Measurements from ENCODE around the gene RTP1. TPM values are rescaled to one million over a fixed set of nuclear protein-coding genes. Genes with fewer than 3 reads are reported as not detected.

RTP1 gene
- polyA plus RNA-seq, 1 of the 3 experiments (the other 2 are of a cell fraction), result not detected

GRCh38 chr3:187242435-187242834 is 45.1 kb downstream of the RTP1 start:
- ChIA-PET POLR2A (no interaction called here), CTCF (interaction anchor here (1.7 kb wide), 1 partner anchor 76 kb away, joined by 3 read pairs; no protein-coding TSS in a partner anchor)
- WGBS (ENCODE audit: low lambda C conversion rate), result 7% methylated on average over 4 of the region's 5 CpGs
- no peak for TF ChIP-seq FOXM1 (IDR thresholded peaks at IDR 0.05; ENCODE audit: low read depth)
- TF ChIP-seq PBX3 (IDR thresholded peaks at IDR 0.05), result no peak
- peaks cover 19% of the 10 kb centered on the region; the same call in 1 of the 2 replicates for H3K27me3 ChIP-seq (ENCODE audit: insufficient read depth)
- DNase-seq, result no peak
- no peaks in the 10 kb centered on the region for H3K36me3 ChIP-seq (replicated peaks in 1 of 2; ENCODE audit: control insufficient read depth in 1 of 2, insufficient read depth in 2 of 2, low read length in 1 of 2)
- no peak overlapping the region for H3K9ac ChIP-seq
- no peaks in the 10 kb centered on the region for H3K79me2 ChIP-seq (ENCODE audit: insufficient read depth)
- no peak overlapping the region for H2AFZ ChIP-seq (ENCODE audit: low read depth)
- H3K4me3 ChIP-seq (ENCODE audit: low read depth in 2 of 2, low read length in 1 of 2), result no peak overlapping the region
- H3K4me2 ChIP-seq, result no peak overlapping the region
- no peaks in the 10 kb centered on the region for H3K9me2 ChIP-seq
- H4K20me1 ChIP-seq (ENCODE audit: insufficient read depth), result no peaks in the 10 kb centered on the region
- no peaks in the 10 kb centered on the region for H3F3A ChIP-seq (replicated peaks; ENCODE audit: insufficient read depth)
- H3K9me3 ChIP-seq, result no peaks in the 10 kb centered on the region
- H3K27ac ChIP-seq (ENCODE audit: low read depth in 2 of 2, low read length in 1 of 2), result no peak overlapping the region
- H3K4me1 ChIP-seq (ENCODE audit: control insufficient read depth in 1 of 2, insufficient read depth in 2 of 2, low read depth in 1 of 2, low read length in 1 of 2), result no peaks in the 10 kb centered on the region

GRCh38 chr3:187242900-187243299 is 45.6 kb downstream of the RTP1 start:
- Histone ChIP-seq H3K27me3 (ENCODE audit: insufficient read depth) (peaks cover 19% of the 10 kb centered on the region; the same call in 1 of the 2 replicates), H3F3A (replicated peaks; ENCODE audit: insufficient read depth) (no peaks in the 10 kb centered on the region), H3K27ac (ENCODE audit: low read depth in 2 of 2, low read length in 1 of 2) (no peak overlapping the region), H4K20me1 (ENCODE audit: insufficient read depth) (no peaks in the 10 kb centered on the region), H3K4me1 (ENCODE audit: control insufficient read depth in 1 of 2, insufficient read depth in 2 of 2, low read depth in 1 of 2, low read length in 1 of 2) (no peaks in the 10 kb centered on the region), H3K4me3 (ENCODE audit: low read depth in 2 of 2, low read length in 1 of 2) (no peak overlapping the region), H3K36me3 (replicated peaks in 1 of 2; ENCODE audit: control insufficient read depth in 1 of 2, insufficient read depth in 2 of 2, low read length in 1 of 2) (no peaks in the 10 kb centered on the region), H3K79me2 (ENCODE audit: insufficient read depth) (no peaks in the 10 kb centered on the region), H3K9me2 (no peaks in the 10 kb centered on the region), H3K4me2 (no peak overlapping the region), H2AFZ (ENCODE audit: low read depth) (no peak overlapping the region), H3K9ac (no peak overlapping the region), H3K9me3 (no peaks in the 10 kb centered on the region)
- no peak for DNase-seq
- WGBS (ENCODE audit: low lambda C conversion rate), result 3% methylated on average over 2 of the region's 4 CpGs
- TF ChIP-seq JUND (IDR thresholded peaks at IDR 0.05) (no peak), USF2 (IDR thresholded peaks at IDR 0.05; ENCODE audit: borderline replicate concordance, low read depth, low read length) (no peak), TEAD4 (IDR thresholded peaks at IDR 0.05; ENCODE audit: borderline replicate concordance, insufficient read depth) (no peak), PBX3 (IDR thresholded peaks at IDR 0.05) (no peak), GABPA (IDR thresholded peaks at IDR 0.05; ENCODE audit: low read depth) (no peak), RXRA (IDR thresholded peaks at IDR 0.05; ENCODE audit: borderline replicate concordance, low read depth) (no peak), TCF12 (IDR thresholded peaks at IDR 0.05) (no peak), USF1 (IDR thresholded peaks at IDR 0.05; ENCODE audit: borderline replicate concordance, low read depth) (no peak), FOXJ3 (CRISPR knock-in tag; IDR thresholded peaks at IDR 0.05) (no peak), RAD21 (IDR thresholded peaks at IDR 0.05; ENCODE audit: low read length) (no peak), SMC3 (IDR thresholded peaks at IDR 0.05; ENCODE audit: low read depth, low read length) (no peak)
- TF ChIP-seq, protein P1, sequence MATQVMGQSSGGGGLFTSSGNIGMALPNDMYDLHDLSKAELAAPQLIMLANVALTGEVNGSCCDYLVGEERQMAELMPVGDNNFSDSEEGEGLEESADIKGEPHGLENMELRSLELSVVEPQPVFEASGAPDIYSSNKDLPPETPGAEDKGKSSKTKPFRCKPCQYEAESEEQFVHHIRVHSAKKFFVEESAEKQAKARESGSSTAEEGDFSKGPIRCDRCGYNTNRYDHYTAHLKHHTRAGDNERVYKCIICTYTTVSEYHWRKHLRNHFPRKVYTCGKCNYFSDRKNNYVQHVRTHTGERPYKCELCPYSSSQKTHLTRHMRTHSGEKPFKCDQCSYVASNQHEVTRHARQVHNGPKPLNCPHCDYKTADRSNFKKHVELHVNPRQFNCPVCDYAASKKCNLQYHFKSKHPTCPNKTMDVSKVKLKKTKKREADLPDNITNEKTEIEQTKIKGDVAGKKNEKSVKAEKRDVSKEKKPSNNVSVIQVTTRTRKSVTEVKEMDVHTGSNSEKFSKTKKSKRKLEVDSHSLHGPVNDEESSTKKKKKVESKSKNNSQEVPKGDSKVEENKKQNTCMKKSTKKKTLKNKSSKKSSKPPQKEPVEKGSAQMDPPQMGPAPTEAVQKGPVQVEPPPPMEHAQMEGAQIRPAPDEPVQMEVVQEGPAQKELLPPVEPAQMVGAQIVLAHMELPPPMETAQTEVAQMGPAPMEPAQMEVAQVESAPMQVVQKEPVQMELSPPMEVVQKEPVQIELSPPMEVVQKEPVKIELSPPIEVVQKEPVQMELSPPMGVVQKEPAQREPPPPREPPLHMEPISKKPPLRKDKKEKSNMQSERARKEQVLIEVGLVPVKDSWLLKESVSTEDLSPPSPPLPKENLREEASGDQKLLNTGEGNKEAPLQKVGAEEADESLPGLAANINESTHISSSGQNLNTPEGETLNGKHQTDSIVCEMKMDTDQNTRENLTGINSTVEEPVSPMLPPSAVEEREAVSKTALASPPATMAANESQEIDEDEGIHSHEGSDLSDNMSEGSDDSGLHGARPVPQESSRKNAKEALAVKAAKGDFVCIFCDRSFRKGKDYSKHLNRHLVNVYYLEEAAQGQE (IDR thresholded peaks at IDR 0.05; ENCODE audit: low read depth, low read length), result no peak
- TF ChIP-seq, protein P2, sequence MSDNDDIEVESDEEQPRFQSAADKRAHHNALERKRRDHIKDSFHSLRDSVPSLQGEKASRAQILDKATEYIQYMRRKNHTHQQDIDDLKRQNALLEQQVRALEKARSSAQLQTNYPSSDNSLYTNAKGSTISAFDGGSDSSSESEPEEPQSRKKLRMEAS (IDR thresholded peaks at IDR 0.05; ENCODE audit: low read depth), result no peak
- TF ChIP-seq, protein P3, sequence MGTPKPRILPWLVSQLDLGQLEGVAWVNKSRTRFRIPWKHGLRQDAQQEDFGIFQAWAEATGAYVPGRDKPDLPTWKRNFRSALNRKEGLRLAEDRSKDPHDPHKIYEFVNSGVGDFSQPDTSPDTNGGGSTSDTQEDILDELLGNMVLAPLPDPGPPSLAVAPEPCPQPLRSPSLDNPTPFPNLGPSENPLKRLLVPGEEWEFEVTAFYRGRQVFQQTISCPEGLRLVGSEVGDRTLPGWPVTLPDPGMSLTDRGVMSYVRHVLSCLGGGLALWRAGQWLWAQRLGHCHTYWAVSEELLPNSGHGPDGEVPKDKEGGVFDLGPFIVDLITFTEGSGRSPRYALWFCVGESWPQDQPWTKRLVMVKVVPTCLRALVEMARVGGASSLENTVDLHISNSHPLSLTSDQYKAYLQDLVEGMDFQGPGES (IDR thresholded peaks at IDR 0.05; ENCODE audit: low read depth, low read length), result no peak
- ChIA-PET CTCF (interaction anchor here (1.0 to 1.7 kb wide), 2 partner anchors 16 to 75 kb away, joined by 3 read pairs; no protein-coding TSS in a partner anchor), POLR2A (no interaction called here)
